BLaER1 (cell line): ENCODE results near the gene MYADM.
A peak's percentile ranks its signal among the peaks of the same experiment; 100 is the strongest.

Experiments
- H3K27ac ChIP-seq: shearing (Covaris generic); formaldehyde crosslinking; 2 replicates; pipeline ENCODE4 v1.8.1; 2022
- H3K27me3 ChIP-seq: shearing (Covaris generic); formaldehyde crosslinking; 2 replicates; pipeline ENCODE4 v1.8.1; 2022
- H3K36me3 ChIP-seq: shearing (Covaris generic); formaldehyde crosslinking; 2 replicates; pipeline ENCODE4 v1.8.1; 2022
- H3K4me1 ChIP-seq: shearing (Covaris generic); formaldehyde crosslinking; 2 replicates; pipeline ENCODE4 v1.8.1; 2022
- H3K4me2 ChIP-seq: shearing (Covaris generic); formaldehyde crosslinking; 2 replicates; pipeline ENCODE4 v1.8.1; 2022
- H3K4me3 ChIP-seq: shearing (Covaris generic); formaldehyde crosslinking; 2 replicates; pipeline ENCODE4 v1.8.1; 2022
- H3K9ac ChIP-seq: shearing (Covaris generic); formaldehyde crosslinking; 2 replicates; pipeline ENCODE4 v1.8.1; 2022
- H3K9me3 ChIP-seq: shearing (Covaris generic); formaldehyde crosslinking; 2 replicates; pipeline ENCODE4 v1.8.1; 2022
- H4K20me1 ChIP-seq: shearing (Covaris generic); formaldehyde crosslinking; 2 replicates; pipeline ENCODE4 v1.8.1; 2022
- Cebpa-rat ChIP-seq: shearing (Covaris generic); IDR thresholded peaks from 2 replicates; pipeline ENCODE4 v1.8.1; 2022

The MYADM gene

DNA sequence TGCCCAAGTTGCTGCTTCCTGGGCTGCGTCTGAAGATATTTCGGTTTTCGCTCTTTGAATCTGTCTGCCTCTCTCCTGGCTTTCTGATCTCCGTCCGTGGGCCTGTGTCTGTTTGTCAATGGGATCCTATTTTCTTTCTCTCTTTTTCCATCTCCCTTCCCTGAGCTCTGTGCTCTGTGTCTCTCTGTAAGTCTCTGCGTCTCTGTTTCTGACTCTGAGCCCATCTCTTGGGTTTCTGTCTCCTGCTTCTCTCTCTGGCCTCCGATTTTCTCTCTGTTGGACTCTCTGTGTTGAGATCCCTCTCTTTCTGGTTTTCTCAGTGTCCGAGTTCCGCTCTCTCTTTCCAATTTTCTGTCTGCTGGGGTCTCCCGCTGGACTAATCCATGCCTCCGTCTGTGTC lies 16.1 kb downstream of the MYADM start:
- Histone ChIP-seq H3K9me3 (no peaks in the 10 kb centered on the region), H3K27me3 (peaks cover 8% of the 10 kb centered on the region; the same call in 1 of the 2 replicates), H3K9ac (no peak overlapping the region), H3K4me1 (peaks cover 60% of the 10 kb centered on the region), H3K4me2 (peak overlapping the region; percentile 99), H3K27ac (no peak overlapping the region), H4K20me1 (no peaks in the 10 kb centered on the region), H3K4me3 (no peak overlapping the region; the same call in 1 of the 2 replicates), H3K36me3 (no peaks in the 10 kb centered on the region)
- no peak for TF ChIP-seq Cebpa-rat

DNA sequence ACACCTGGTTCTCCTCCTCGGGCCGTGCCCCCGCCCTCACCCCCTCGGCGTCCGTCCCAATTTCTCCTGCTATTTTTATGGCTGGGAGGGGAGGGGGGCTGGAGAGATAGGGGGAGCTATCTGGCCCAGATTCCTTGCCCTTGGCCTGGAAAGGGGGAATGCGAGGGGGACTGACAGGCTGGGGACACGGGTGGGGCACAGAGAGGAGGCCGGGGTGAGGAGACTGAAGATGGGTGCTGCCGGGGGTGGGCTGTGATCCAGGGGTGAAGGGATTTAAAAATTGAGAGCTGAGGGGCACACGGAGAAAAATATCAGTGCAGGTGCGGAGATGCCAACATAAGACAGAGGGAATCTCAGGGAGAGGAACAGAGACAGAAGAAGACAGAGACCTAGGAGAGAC lies 16.6 kb downstream of the MYADM start:
- Histone ChIP-seq H3K27me3 (peaks cover 8% of the 10 kb centered on the region; the same call in 1 of the 2 replicates), H3K9ac (no peak overlapping the region), H3K36me3 (no peaks in the 10 kb centered on the region)

DNA sequence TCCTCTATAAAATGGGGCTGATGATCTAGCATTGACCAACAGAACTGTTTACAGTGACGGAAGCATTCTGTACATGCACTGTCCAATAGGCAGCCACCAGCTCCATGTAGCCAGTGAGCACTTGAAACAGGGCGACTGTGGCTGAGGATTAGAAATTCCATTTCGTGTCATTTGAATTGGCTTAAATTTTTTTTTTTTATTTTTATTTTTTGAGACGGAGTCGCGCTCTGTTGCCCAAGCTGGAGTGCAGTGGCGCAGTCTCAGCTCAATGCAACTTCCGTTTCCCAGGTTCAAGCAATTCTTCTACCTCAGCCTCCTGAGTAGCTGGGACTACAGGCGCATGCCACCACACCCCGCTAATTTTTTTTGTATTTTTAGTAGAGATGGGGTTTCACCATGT lies 17.4 kb downstream of the MYADM start:
- Histone ChIP-seq H3K9ac (no peak overlapping the region), H3K27ac (no peak overlapping the region)

More for the DNA sequence above, 16.6 kb downstream of the MYADM start:
- no peak overlapping the region for H3K4me3 ChIP-seq
- H3K4me2 ChIP-seq = peak overlapping the region; percentile 99
- H3K27ac ChIP-seq = no peak overlapping the region
- peaks cover 57% of the 10 kb centered on the region for H3K4me1 ChIP-seq
- no peaks in the 10 kb centered on the region for H3K9me3 ChIP-seq
- no peak for TF ChIP-seq Cebpa-rat
- no peaks in the 10 kb centered on the region for H4K20me1 ChIP-seq

DNA sequence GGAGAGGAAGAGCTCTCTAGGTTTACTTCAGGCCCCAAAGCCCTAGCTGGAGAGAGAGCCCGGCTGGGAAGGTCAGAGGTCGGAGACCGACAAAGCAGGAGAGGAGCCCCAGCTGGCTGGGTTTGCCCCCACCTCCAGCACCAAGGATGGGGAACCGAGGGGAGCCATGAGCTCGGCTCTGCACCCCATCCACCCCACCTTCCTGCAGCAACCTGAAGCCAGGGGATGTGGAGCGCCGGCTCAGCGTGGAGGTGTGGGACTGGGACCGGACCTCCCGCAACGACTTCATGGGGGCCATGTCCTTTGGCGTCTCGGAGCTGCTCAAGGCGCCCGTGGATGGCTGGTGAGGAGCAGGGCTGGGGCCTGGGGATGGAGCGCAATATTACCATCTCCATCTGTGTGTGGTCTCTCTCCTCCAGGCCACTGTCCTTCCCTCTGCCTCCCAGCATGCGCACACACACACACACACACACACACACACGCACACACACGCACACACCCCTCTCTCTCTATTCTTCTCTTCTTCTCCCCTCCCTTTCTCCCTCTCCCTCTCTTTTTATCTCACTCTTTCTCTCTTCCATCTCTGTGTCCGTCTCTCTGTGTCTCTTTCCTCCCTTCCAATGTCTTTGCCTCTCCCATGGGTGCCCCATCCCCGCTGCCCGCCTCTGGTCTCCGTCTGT lies 24.8 kb downstream of the MYADM start:
- no peaks in the 10 kb centered on the region for H3K27me3 ChIP-seq
- H4K20me1 ChIP-seq = 0 out of 2 replicates have a peak, but pooled peaks cover 6% of the 10 kb centered on the region
- H3K4me3 ChIP-seq = no peak overlapping the region
- peaks cover 10% of the 10 kb centered on the region for H3K4me1 ChIP-seq
- H3K9ac ChIP-seq = no peak overlapping the region
- no peak overlapping the region for H3K27ac ChIP-seq
- no peaks in the 10 kb centered on the region for H3K36me3 ChIP-seq
- H3K4me2 ChIP-seq = no peak overlapping the region
- TF ChIP-seq Cebpa-rat = no peak
- no peaks in the 10 kb centered on the region for H3K9me3 ChIP-seq

More for the DNA sequence above, 17.4 kb downstream of the MYADM start:
- no peak for TF ChIP-seq Cebpa-rat
- Histone ChIP-seq H3K4me3 (no peak overlapping the region), H3K4me2 (peak overlapping the region; percentile 99), H3K4me1 (peaks cover 56% of the 10 kb centered on the region), H3K9me3 (no peaks in the 10 kb centered on the region), H3K36me3 (no peaks in the 10 kb centered on the region), H3K27me3 (peaks cover 8% of the 10 kb centered on the region; the same call in 1 of the 2 replicates), H4K20me1 (no peaks in the 10 kb centered on the region)

DNA sequence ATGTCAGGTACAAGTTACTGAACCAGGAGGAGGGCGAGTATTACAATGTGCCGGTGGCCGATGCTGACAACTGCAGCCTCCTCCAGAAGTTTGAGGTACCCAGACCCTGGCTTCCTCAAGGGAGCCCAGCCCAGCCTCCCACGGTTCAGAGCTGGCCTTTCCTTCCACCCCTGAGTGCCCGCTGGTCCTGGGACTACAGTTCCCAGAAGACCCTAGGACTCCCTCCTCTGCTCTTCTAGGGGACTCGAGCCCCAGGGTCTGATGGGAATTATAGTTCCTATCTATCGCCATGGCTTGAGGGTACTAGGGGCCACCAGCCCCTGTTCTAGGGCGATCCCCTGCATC lies 25.3 kb downstream of the MYADM start:
- peaks cover 6% of the 10 kb centered on the region; the same call in 1 of the 2 replicates for H4K20me1 ChIP-seq
- peaks cover 15% of the 10 kb centered on the region for H3K4me1 ChIP-seq
- no peak overlapping the region for H3K9ac ChIP-seq
- no peak overlapping the region for H3K4me3 ChIP-seq
- H3K27ac ChIP-seq = no peak overlapping the region
- TF ChIP-seq Cebpa-rat = no peak
- H3K36me3 ChIP-seq = no peaks in the 10 kb centered on the region
- H3K9me3 ChIP-seq = no peaks in the 10 kb centered on the region
- H3K27me3 ChIP-seq = 0 out of 2 replicates have a peak, but pooled peaks cover 2% of the 10 kb centered on the region
- no peak overlapping the region for H3K4me2 ChIP-seq

DNA sequence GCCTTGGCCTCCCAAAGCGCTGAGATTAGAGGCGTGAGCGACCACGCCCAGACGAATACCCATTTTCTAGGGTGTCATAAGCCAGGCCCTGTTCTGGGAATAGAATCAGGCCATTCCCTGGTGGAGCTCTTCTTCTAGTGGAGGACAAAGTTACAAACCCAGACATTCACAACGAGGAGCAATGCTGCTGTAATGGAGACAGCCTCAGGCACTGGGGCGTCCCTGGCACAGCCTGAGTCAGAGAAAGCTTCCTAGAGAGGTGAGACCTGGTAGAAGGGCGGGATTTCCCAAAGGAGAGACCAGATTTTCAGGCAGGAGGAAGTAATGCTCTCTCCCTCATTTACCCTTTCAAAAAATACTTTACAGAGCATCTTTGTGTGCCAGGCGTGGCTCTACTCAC lies 27.0 kb downstream of the MYADM start:
- no peak for TF ChIP-seq Cebpa-rat
- H3K9me3 ChIP-seq = no peaks in the 10 kb centered on the region
- H4K20me1 ChIP-seq = peaks cover 6% of the 10 kb centered on the region; the same call in 1 of the 2 replicates
- no peak overlapping the region for H3K4me2 ChIP-seq
- H3K4me1 ChIP-seq = peaks cover 11% of the 10 kb centered on the region
- peaks cover 8% of the 10 kb centered on the region; the same call in 1 of the 2 replicates for H3K27me3 ChIP-seq
- H3K4me3 ChIP-seq = no peak overlapping the region
- no peak overlapping the region for H3K9ac ChIP-seq
- H3K27ac ChIP-seq = no peak overlapping the region
- H3K36me3 ChIP-seq = no peaks in the 10 kb centered on the region

DNA sequence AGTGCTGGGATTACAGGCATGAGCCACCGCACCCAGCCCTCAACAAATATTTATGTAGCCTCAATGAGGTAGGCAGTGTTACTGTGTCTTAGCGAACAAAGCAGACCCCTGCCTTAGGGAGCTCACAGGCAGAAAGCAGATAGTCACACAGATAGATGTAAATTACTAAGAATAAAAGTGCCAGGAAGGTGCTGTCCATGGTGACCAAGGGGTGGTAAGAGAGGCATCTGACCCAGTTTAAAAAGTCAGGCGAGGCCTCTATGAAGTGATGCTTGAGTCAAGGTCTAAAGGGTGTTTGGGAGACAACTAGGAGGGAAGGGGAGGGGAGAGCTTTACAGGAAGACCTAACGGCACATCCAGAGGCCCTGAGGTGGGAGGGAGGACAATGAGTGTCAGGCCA lies 29.0 kb downstream of the MYADM start:
- Histone ChIP-seq H3K4me1 (peaks cover 11% of the 10 kb centered on the region), H4K20me1 (peaks cover 6% of the 10 kb centered on the region; the same call in 1 of the 2 replicates), H3K36me3 (no peaks in the 10 kb centered on the region), H3K27me3 (peaks cover 8% of the 10 kb centered on the region; the same call in 1 of the 2 replicates), H3K4me2 (no peak overlapping the region), H3K4me3 (no peak overlapping the region), H3K9ac (no peak overlapping the region), H3K27ac (no peak overlapping the region), H3K9me3 (no peaks in the 10 kb centered on the region)
- TF ChIP-seq Cebpa-rat = no peak

DNA sequence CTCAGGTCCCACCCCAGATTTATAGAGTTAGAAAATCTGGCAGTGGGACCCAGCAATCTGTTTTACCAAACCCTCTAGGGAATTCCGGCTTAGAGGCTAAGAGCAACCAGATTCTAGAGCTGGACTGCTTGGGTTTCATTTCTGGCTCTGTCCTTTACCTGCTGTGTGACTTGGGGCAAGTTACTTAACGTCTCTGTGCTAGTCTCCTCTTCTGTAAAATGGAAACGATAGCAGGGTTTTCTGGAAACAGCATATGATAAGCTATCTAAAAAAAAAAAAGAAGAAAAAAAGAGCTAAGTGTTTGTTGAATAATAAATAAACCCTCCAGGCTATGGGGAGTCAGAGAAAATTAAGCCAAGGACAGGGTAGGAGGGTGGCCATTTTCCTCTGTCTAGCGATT lies 29.8 kb downstream of the MYADM start:
- H3K27me3 ChIP-seq = peaks cover 8% of the 10 kb centered on the region; the same call in 1 of the 2 replicates
- H3K27ac ChIP-seq = no peak overlapping the region
- no peak for TF ChIP-seq Cebpa-rat
- no peaks in the 10 kb centered on the region for H3K36me3 ChIP-seq
- H3K4me3 ChIP-seq = no peak overlapping the region
- 0 out of 2 replicates have a peak overlapping the region, but pooled peaks have one; percentile 21 for H3K4me2 ChIP-seq
- peaks cover 11% of the 10 kb centered on the region for H3K4me1 ChIP-seq
- H4K20me1 ChIP-seq = peaks cover 10% of the 10 kb centered on the region
- H3K9me3 ChIP-seq = no peaks in the 10 kb centered on the region
- H3K9ac ChIP-seq = no peak overlapping the region

DNA sequence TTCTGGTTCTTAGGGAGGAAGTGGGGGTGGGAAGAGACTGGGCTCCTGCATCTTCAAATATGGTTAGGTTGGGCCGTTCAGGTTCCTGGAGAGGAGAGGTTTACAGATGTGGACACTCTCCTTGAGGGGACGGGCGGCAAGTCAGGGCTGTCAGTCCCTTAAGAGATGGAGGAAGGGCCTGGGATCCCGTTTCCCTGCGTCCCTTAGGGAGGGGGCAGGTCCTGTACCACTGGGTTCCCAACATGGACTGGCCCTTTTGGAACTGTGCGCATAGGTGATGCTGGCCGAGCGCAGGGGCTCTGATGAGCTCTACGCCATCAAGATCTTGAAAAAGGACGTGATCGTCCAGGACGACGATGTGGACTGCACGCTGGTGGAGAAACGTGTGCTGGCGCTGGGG lies 30.5 kb downstream of the MYADM start:
- H3K4me2 ChIP-seq = no peak overlapping the region
- no peak for TF ChIP-seq Cebpa-rat

DNA sequence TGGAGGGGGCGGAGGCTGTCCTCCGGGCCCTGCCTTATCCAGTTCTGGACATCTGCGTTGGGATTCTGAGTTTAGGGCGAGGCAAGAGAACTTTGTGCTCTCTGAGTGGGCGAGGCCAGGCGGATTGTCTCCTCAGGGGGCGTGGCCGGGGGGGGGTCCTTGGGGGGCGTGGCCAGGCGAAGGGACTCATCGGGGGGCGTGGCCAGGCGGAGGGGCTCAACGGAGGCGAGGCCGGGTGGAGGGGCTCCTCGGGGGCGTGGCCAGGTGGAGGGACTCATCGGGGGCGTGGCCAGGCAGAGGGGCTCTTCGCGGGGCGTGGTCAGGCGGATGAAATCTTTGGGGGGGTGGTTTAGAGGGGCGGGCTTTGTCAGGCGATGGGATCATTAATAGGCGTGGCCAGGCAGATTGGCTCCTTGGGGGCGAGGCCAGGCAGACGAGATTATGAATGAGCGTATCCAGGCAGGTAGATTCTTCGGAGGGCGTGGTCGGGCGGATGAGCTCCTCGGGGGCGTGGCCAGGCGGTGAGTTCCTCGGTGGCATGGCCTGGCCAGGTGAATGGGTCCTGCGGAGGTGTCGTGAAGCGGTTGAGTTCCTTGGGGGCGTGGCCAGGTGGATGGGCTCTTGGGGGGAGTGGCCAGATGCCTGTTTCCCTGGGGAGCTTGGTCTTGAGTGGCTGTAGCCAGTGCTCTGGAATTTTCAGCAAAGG lies 31.1 kb downstream of the MYADM start:
- Histone ChIP-seq H3K27ac (no peak overlapping the region), H3K9ac (no peak overlapping the region), H3K36me3 (no peaks in the 10 kb centered on the region), H3K9me3 (no peaks in the 10 kb centered on the region), H3K4me2 (no peak overlapping the region), H4K20me1 (peaks cover 21% of the 10 kb centered on the region), H3K4me1 (peaks cover 11% of the 10 kb centered on the region), H3K4me3 (no peak overlapping the region), H3K27me3 (peaks cover 14% of the 10 kb centered on the region; the same call in 1 of the 2 replicates)
- no peak for TF ChIP-seq Cebpa-rat

More for the DNA sequence above, 30.5 kb downstream of the MYADM start:
- H3K9ac ChIP-seq = no peak overlapping the region
- H3K27ac ChIP-seq = no peak overlapping the region
- no peaks in the 10 kb centered on the region for H3K36me3 ChIP-seq
- H3K27me3 ChIP-seq = peaks cover 10% of the 10 kb centered on the region; the same call in 1 of the 2 replicates
- no peak overlapping the region for H3K4me3 ChIP-seq
- H3K9me3 ChIP-seq = no peaks in the 10 kb centered on the region
- H4K20me1 ChIP-seq = peaks cover 17% of the 10 kb centered on the region
- peaks cover 11% of the 10 kb centered on the region for H3K4me1 ChIP-seq
